ENCODE results near the gene ANKRD13A. TPM values are rescaled to one million over a fixed set of nuclear protein-coding genes. Genes with fewer than 3 reads are reported as not detected.

ANKRD13A gene
- total RNA-seq, 1 experiment from 2014 or later = 19.9 TPM

DNA sequence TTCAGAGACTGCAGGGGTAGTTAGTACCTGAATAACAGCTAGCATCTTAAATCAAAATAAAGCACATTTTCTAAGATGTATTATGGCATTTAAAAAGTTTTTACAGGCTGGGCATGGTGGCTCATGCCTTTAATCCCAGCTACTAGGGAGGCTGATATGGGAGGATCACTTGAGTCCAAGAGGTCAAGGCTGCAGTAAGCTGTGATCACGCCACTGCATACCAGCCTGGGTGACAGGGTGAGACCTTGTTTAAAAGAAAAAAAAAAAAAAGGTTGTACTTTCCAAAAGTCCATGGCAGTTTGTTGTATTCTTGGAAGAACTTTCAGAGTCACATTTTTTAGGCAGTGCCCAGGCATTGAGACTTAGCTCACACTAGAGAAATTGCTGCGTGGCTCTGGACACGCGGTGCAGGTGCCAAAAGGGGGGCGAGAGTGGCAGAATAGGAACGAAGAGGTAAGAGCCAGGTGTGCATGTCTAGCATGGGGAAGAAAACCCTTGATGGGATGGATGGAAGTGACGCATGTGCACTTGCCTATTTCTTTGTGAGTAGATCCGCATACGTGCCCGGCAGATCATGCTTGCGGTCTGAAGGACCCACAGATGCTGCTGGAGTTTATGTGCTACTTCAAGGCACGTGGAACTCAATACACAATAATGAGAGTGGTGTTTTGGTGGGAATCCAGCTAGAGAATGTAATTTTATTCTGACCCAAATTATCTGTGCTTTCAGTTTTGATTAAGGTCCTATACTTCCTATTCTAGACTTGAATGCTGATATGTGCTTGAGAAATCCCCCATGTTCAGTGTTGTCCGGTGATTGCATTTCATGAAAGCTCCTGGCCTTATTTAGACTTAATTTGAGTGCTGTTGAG is 11.9 kb downstream of the ANKRD13A start:
- ATAC-seq = no peak
- CTCF ChIA-PET = no interaction called here

More for the DNA sequence above, 11.9 kb downstream of the ANKRD13A start:
- no peak for DNase-seq (ENCODE audit: low read depth, low spot score)
- no peak overlapping the region for H3K9ac ChIP-seq (ENCODE audit: low read length)
- no peak for TF ChIP-seq ZFX (IDR thresholded peaks at IDR 0.05)
- no peak for TF ChIP-seq RAD21 (IDR thresholded peaks at IDR 0.05; ENCODE audit: low read depth)
- no peak for TF ChIP-seq YY1 (IDR thresholded peaks at IDR 0.05; ENCODE audit: extremely low read depth, insufficient replicate concordance, low read depth, low read length)
- no peak for TF ChIP-seq JUND (IDR thresholded peaks at IDR 0.05)
- no peak for TF ChIP-seq ATF3 (IDR thresholded peaks at IDR 0.05)
- no peak for TF ChIP-seq EZH2 (IDR thresholded peaks at IDR 0.05)
- TF ChIP-seq EZH2phosphoT487 (IDR thresholded peaks at IDR 0.05; ENCODE audit: borderline replicate concordance) = no peak
- no peak for TF ChIP-seq POLR2AphosphoS5 (IDR thresholded peaks at IDR 0.05; ENCODE audit: low read depth, low read length)
- TF ChIP-seq, protein P1, sequence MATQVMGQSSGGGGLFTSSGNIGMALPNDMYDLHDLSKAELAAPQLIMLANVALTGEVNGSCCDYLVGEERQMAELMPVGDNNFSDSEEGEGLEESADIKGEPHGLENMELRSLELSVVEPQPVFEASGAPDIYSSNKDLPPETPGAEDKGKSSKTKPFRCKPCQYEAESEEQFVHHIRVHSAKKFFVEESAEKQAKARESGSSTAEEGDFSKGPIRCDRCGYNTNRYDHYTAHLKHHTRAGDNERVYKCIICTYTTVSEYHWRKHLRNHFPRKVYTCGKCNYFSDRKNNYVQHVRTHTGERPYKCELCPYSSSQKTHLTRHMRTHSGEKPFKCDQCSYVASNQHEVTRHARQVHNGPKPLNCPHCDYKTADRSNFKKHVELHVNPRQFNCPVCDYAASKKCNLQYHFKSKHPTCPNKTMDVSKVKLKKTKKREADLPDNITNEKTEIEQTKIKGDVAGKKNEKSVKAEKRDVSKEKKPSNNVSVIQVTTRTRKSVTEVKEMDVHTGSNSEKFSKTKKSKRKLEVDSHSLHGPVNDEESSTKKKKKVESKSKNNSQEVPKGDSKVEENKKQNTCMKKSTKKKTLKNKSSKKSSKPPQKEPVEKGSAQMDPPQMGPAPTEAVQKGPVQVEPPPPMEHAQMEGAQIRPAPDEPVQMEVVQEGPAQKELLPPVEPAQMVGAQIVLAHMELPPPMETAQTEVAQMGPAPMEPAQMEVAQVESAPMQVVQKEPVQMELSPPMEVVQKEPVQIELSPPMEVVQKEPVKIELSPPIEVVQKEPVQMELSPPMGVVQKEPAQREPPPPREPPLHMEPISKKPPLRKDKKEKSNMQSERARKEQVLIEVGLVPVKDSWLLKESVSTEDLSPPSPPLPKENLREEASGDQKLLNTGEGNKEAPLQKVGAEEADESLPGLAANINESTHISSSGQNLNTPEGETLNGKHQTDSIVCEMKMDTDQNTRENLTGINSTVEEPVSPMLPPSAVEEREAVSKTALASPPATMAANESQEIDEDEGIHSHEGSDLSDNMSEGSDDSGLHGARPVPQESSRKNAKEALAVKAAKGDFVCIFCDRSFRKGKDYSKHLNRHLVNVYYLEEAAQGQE (IDR thresholded peaks at IDR 0.05; ENCODE audit: low read depth) = no peak
- no peak for TF ChIP-seq MAX (IDR thresholded peaks at IDR 0.05)
- no peak for TF ChIP-seq SIN3A (IDR thresholded peaks at IDR 0.05; ENCODE audit: low read depth)
- TF ChIP-seq POLR2A (IDR thresholded peaks at IDR 0.05; ENCODE audit: borderline replicate concordance, extremely low read depth, insufficient read depth, insufficient read length) = no peak
- H3K36me3 ChIP-seq (ENCODE audit: control insufficient read depth in 1 of 2, insufficient read depth in 2 of 2, low read length in 2 of 2) = peaks cover 3 to 6% of the 10 kb centered on the region in 2 experiments; a peak in 1 of 4 replicates
- no TSS peak for BruUV-seq (replicated peaks)
- no peaks in the 10 kb centered on the region for H3K27me3 ChIP-seq (ENCODE audit: insufficient read depth, low read length)
- H3K4me3 ChIP-seq (replicated peaks in 1 of 2; ENCODE audit: low read depth in 1 of 2, low read length in 2 of 2) = no peak overlapping the region
- H3K79me2 ChIP-seq (ENCODE audit: insufficient read depth, low read length) = peaks cover 19% of the 10 kb centered on the region
- ChIA-PET POLR2A (no interaction called here), RAD21 (ENCODE audit: low non-redundant PET in 1 of 2, low total read pairs in 2 of 2, uncharacterized antibody in 2 of 2, unreplicated experiment in 2 of 2) (no interaction called here)
- intact Hi-C loops (cut with micrococcal nuclease) = no loop called here
- H3K27ac ChIP-seq (ENCODE audit: low read depth, low read length) = no peak overlapping the region
- no peak overlapping the region for H2AFZ ChIP-seq (ENCODE audit: low read depth, low read length, poor library complexity, severe bottlenecking)
- no peaks in the 10 kb centered on the region for H3K4me1 ChIP-seq (ENCODE audit: control insufficient read depth in 1 of 2, insufficient read depth in 2 of 2, low read length in 2 of 2)
- H4K20me1 ChIP-seq (ENCODE audit: insufficient read depth) = no peaks in the 10 kb centered on the region
- H3K9me3 ChIP-seq (ENCODE audit: control insufficient read depth in 1 of 2, insufficient read depth in 1 of 2, low read depth in 1 of 2, low read length in 2 of 2) = no peaks in the 10 kb centered on the region
- H3K4me2 ChIP-seq (ENCODE audit: low read length) = no peak overlapping the region
- H3K9me2 ChIP-seq (ENCODE audit: insufficient read depth) = no peaks in the 10 kb centered on the region
